Mucosa of descending colon (tissue), 3 donors: ENCODE results near the gene CASTOR1. TPM values are rescaled to one million over a fixed set of nuclear protein-coding genes. Genes with fewer than 3 reads are reported as not detected.

Experiments
- ATAC-seq: fragments of 200-7000 bp; cut with Tn5 transposase; one replicate; pipeline ENCODE4 v1.9.1; 2020; ENCODE audit warnings: mild to moderate bottlenecking, moderate library complexity
- DNase-seq, 3 donors: peaks; one replicate each; pipeline ENCODE4 v3.0.0-alpha.2; 2020
- H3K36me3 ChIP-seq: fragments of 200-600 bp; one replicate; pipeline ENCODE4 v1.8.0; 2021; ENCODE audit warnings: low read depth, mild to moderate bottlenecking
- H3K4me1 ChIP-seq: fragments of 200-600 bp; one replicate; pipeline ENCODE4 v1.8.0; 2021; ENCODE audit warnings: low read depth, mild to moderate bottlenecking
- H3K4me3 ChIP-seq: fragments of 200-600 bp; one replicate; pipeline ENCODE4 v1.8.0; 2021; ENCODE audit warnings: mild to moderate bottlenecking
- H3K9me3 ChIP-seq: fragments of 200-600 bp; one replicate; pipeline ENCODE4 v1.8.0; 2021; ENCODE audit warnings: mild to moderate bottlenecking
- intact Hi-C, 2 donors: fragments of 100-400 bp; cut with DNase I in 1 of 2; cut with micrococcal nuclease in 1 of 2; formaldehyde crosslinking; loops; one replicate each; pipeline versions ENCODE4 v1.11.0 to v1.11.1; 2022; cut with DNase I, micrococcal nuclease
- total RNA-seq, 3 donors: library from RNA; stranded (reverse); fragmentation: NEBNext Ultra II Directional in 2 of 3; extraction: Animal tissue kit (Norgen Biotek cat#: 25700) in 2 of 3; gene quantifications; one replicate each; pipeline versions ENCODE4 v1.2.1 to v1.2.4, GENCODE V29; 2021 to 2023
- TF ChIP-seq, protein P1 (sequence below): fragments of 200-600 bp; IDR thresholded peaks from one replicate; pipeline ENCODE4 v1.8.0; 2022; ENCODE audit warnings: antibody characterized with exemption, mild to moderate bottlenecking
- donor health status: DM: no; HTN: no; CAD: no; lungs with moderate emphysema.
- donor health status: DM: no; HTN: no; CAD: no.
- donor health status: DM: no; HTN: yes; CAD: no.

Gene CASTOR1
- total RNA-seq, 3 donors from 2014 or later = 6.1 to 8.4 (median 7.6) TPM

DNA sequence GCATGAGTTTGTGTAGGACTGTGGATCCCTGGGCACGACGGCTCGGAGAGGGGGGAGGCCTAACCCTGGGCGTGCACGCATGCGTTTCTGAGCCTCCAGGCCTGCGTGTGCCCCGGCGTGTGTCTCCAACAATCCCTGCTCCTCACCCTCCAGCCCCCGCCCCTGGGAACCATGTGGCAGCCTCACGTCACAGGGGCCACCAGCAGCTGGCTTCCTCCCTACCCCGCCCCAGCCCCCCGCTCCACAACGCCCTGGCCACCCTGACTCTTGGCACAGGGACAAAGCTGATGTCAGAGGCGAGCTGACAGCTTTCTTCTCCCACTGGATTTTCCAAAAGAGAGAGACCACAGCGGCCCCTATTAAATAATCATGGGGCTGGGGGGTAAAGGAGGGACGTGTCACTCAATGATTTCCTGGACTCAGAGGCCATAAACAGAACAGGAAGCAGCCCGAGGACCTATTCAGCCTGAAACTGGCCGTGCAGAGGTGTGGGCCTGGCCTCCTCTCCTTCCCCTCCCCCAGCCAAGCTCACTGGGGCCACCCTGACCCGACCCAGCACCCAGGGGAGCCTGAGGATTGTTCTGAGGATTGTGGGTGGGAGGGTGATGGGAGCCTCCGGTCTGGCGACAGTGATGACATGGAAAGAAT is 36.0 kb downstream of the CASTOR1 start:
- TF ChIP-seq, protein P1, sequence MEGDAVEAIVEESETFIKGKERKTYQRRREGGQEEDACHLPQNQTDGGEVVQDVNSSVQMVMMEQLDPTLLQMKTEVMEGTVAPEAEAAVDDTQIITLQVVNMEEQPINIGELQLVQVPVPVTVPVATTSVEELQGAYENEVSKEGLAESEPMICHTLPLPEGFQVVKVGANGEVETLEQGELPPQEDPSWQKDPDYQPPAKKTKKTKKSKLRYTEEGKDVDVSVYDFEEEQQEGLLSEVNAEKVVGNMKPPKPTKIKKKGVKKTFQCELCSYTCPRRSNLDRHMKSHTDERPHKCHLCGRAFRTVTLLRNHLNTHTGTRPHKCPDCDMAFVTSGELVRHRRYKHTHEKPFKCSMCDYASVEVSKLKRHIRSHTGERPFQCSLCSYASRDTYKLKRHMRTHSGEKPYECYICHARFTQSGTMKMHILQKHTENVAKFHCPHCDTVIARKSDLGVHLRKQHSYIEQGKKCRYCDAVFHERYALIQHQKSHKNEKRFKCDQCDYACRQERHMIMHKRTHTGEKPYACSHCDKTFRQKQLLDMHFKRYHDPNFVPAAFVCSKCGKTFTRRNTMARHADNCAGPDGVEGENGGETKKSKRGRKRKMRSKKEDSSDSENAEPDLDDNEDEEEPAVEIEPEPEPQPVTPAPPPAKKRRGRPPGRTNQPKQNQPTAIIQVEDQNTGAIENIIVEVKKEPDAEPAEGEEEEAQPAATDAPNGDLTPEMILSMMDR = no peak
- ATAC-seq (peak; percentile 31), DNase-seq (peak; percentile 84 to 87 (median 87))
- no peaks in the 10 kb centered on the region for H3K9me3 ChIP-seq
- H3K36me3 ChIP-seq = no peaks in the 10 kb centered on the region
- intact Hi-C loops = no loop called here
- peaks cover 36% of the 10 kb centered on the region for H3K4me1 ChIP-seq
- H3K4me3 ChIP-seq = no peak overlapping the region

DNA sequence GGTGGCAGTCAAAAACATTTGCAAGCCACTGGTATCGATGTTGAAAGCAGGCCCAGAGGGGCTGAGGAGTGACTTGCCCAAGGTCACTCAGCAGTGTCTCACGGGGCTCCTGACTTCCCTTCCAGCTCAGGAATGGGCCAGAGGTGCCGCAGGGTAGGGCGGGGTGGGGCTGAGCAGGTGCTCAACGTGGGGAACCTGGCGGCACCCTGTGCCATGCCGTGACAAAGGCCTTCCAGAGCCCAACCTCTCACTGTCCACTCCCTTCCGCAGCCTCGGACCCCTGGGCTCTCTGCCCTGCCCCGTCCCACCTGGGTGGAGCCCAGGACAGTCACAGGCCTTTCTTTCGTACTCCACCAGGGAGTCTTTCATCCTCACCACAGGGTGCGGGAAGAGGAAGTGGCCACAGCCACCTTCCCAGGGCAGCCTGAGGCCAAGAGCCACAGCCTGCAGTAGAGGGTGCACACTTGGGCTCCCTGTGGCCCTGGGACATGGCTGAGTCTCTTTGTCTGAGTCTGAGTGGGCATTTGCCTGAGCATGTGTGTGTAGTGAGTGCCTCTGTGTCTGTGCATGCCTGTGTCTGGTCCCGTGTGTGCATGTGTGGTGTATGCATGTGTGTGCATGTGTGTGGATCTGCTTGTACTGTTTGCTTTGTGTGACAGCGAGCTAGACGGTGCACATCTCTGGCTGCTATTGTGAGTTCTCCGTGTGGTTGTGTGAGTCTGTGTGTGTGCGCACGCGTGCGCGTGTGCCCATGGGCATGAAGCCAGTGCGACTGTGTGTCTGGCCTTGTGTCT is 36.7 kb downstream of the CASTOR1 start:
- DNase-seq (peak; percentile 73 to 85 (median 85)), ATAC-seq (peak; percentile 57)

DNA sequence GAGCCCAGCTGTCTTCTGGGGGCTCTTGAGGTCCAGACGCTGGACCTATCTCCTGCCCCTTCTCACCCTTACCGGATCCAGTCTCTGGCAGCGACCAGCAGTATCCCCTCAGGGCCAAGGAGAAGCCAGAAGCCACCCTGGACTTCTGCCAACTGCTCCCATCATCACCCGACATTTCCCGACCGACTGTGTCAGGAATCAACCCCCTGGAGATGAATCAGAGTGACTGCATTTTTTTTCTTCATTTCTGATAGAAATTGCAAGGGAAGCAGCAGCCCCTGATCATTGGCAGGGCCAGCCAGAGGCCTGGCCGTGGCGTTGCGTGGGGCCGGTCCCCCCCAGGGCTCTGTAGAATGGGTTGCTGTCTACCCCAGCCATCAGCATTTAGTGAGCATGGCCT is 37.6 kb downstream of the CASTOR1 start:
- peak in 1 of 3 donors; percentile 30 for DNase-seq
- no peaks in the 10 kb centered on the region for H3K36me3 ChIP-seq
- no peak overlapping the region for H3K4me3 ChIP-seq
- intact Hi-C loops = no loop called here
- TF ChIP-seq, protein P1 = no peak
- H3K4me1 ChIP-seq = peaks cover 50% of the 10 kb centered on the region
- H3K9me3 ChIP-seq = no peaks in the 10 kb centered on the region
- no peak for ATAC-seq

More for the DNA sequence above, 36.7 kb downstream of the CASTOR1 start:
- no peaks in the 10 kb centered on the region for H3K9me3 ChIP-seq
- H3K4me1 ChIP-seq = peaks cover 43% of the 10 kb centered on the region
- H3K36me3 ChIP-seq = no peaks in the 10 kb centered on the region
- TF ChIP-seq, protein P1 = no peak
- no peak overlapping the region for H3K4me3 ChIP-seq
- intact Hi-C loops = no loop called here

DNA sequence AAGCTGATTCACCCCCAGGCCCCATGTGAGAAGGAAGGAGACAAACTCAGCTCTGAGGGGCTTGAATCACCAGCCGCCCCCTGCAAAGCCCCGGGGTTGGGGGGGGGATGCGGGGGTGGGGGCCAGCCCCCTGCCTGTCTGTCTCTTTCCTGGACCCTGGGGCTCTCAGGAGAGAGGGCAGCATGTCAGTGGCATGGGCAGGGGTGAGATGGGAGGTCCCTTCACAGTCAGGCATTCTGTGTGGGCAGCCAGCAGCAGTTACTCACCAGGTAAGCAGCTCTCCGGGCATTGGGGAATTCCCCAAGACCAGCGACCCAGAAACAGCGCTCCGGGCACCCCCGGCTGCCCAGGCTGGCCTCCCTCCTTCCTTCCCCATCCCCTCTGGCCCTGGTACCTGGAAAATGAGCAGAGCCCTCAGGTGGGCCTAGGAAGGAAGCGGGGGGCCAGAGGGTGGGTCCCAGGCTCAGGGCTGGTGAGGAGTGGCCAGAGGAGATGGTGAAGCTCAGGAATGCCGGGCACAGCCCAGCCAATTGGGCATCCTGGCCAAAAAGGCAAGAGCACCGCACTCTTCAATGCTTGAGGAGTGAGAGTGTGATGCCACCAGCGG is 38.5 kb downstream of the CASTOR1 start:
- Histone ChIP-seq H3K9me3 (no peaks in the 10 kb centered on the region), H3K4me1 (peaks cover 48% of the 10 kb centered on the region)

DNA sequence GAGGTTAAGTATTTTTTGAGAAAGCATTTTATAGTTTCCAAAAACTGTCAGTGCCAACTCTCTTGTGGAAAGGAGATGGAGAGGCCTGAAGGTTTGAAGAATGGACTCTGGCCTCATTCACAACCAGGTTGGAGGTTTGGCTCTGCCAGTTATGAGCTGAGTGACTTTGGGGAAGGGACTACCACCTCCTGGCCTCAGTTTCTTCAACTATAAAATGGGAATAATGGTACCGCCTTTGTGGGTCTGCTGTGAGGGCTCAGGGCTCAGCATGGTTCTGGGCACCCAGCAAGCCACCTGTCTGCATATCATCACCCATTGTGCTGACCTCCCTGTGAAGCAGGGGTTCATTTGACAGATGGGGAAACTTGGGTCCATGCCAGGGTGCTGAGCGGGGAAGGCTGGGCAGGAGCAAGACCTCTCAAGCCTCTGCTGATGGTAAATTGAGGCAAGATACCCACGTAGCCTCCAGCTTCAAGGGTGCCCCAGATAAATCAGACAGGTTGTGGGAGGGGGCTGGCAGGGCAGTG is 39.2 kb downstream of the CASTOR1 start:
- H3K4me1 ChIP-seq = peaks cover 53% of the 10 kb centered on the region
- ATAC-seq = no peak
- TF ChIP-seq, protein P1 = no peak

More for the DNA sequence above, 38.5 kb downstream of the CASTOR1 start:
- Histone ChIP-seq H3K36me3 (no peaks in the 10 kb centered on the region), H3K4me3 (no peak overlapping the region)
- ATAC-seq = no peak
- intact Hi-C loops = no loop called here
- TF ChIP-seq, protein P1 = no peak
- DNase-seq = no peak

More for the DNA sequence above, 39.2 kb downstream of the CASTOR1 start:
- Histone ChIP-seq H3K36me3 (no peaks in the 10 kb centered on the region), H3K4me3 (no peak overlapping the region), H3K9me3 (no peaks in the 10 kb centered on the region)
- intact Hi-C loops = no loop called here
- DNase-seq = no peak
